ENCODE data around the gene MRPL33. TPM values are rescaled to one million over a fixed set of nuclear protein-coding genes. Genes with fewer than 3 reads are reported as not detected.

MRPL33 gene
- polyA plus RNA-seq, 1 of the 3 experiments (the other 2 are of a cell fraction): 132 TPM

DNA sequence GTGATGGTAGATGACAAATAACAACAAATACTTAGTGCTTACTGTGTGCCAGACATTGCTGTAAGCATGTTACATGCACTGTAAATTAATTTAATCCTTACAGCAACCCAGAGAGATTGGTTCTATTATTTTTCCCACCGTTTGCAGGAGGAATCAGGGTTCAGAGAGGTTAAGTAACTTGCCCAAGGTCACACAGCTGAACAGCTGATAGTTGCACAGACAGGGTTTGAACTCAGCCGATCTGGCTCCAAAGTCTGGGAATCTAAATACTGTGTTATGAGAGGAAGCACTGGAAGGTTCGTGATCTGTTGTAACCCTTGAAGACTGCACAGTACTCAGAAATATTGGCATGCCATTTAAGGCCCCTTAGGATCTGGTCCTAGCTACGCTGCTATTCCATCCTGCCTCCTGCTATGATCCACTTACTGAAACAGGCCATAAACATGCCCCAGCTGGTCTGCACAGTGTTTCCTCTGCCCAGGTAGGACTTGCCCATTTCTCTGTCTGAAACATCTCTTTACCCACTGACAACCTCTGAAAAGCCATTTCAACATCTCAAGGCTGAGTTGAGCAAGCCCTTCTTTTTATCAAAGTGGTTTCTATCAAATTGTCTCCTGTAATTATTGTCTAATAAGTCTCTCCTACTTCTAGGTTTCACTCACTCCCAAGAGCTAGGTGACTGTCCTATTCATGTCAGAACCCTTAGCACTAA is 40.4 kb upstream of the MRPL33 start:
- WGBS (ENCODE audit: low lambda C conversion rate): 79% methylated on average over 4 of the region's 4 CpGs
- H3K4me3 ChIP-seq (ENCODE audit: low read depth in 2 of 2, low read length in 1 of 2): no peak overlapping the region
- H4K20me1 ChIP-seq (ENCODE audit: insufficient read depth): no peaks in the 10 kb centered on the region
- H3K27ac ChIP-seq (ENCODE audit: low read depth in 2 of 2, low read length in 1 of 2): no peak overlapping the region
- no peak overlapping the region for H2AFZ ChIP-seq (ENCODE audit: low read depth)
- H3K4me1 ChIP-seq (ENCODE audit: control insufficient read depth in 1 of 2, insufficient read depth in 2 of 2, low read depth in 1 of 2, low read length in 1 of 2): no peaks in the 10 kb centered on the region
- H3K79me2 ChIP-seq (ENCODE audit: insufficient read depth): no peaks in the 10 kb centered on the region
- H3F3A ChIP-seq (replicated peaks; ENCODE audit: insufficient read depth): no peaks in the 10 kb centered on the region
- ChIA-PET CTCF (interaction anchor here (1.4 to 3.8 kb wide), 5 partner anchors 8 to 48 kb away, joined by 3 to 29 read pairs (median 9); no protein-coding TSS in a partner anchor), POLR2A (no interaction called here)
- H3K4me2 ChIP-seq: no peak overlapping the region
- H3K9ac ChIP-seq: no peak overlapping the region
- DNase-seq: no peak
- no peaks in the 10 kb centered on the region for H3K27me3 ChIP-seq (ENCODE audit: insufficient read depth)
- H3K9me3 ChIP-seq: no peaks in the 10 kb centered on the region
- H3K36me3 ChIP-seq (replicated peaks in 1 of 2; ENCODE audit: control insufficient read depth in 1 of 2, insufficient read depth in 2 of 2, low read length in 1 of 2): no peaks in the 10 kb centered on the region
- TF ChIP-seq MAX (IDR thresholded peaks at IDR 0.05; ENCODE audit: low read depth) (no peak), FOXM1 (IDR thresholded peaks at IDR 0.05; ENCODE audit: low read depth) (no peak), CHD2 (IDR thresholded peaks at IDR 0.05; ENCODE audit: low read length, partially characterized antibody) (no peak), MXI1 (IDR thresholded peaks at IDR 0.05; ENCODE audit: low read depth, low read length) (no peak), SIN3A (IDR thresholded peaks at IDR 0.05; ENCODE audit: borderline replicate concordance, low read depth, low read length) (no peak), IRF3 (IDR thresholded peaks at IDR 0.05; ENCODE audit: low read depth, low read length) (no peak), JUND (IDR thresholded peaks at IDR 0.05) (no peak), EZH2phosphoT487 (IDR thresholded peaks at IDR 0.05; ENCODE audit: borderline replicate concordance, low read depth) (no peak), RAD21 (IDR thresholded peaks at IDR 0.05; ENCODE audit: low read length) (no peak), TAF1 (IDR thresholded peaks at IDR 0.05; ENCODE audit: borderline replicate concordance, low read depth, low read length) (no peak), SMC3 (IDR thresholded peaks at IDR 0.05; ENCODE audit: low read depth, low read length) (no peak), ELF1 (IDR thresholded peaks at IDR 0.05) (no peak), TEAD4 (IDR thresholded peaks at IDR 0.05; ENCODE audit: borderline replicate concordance, insufficient read depth) (no peak), FOSL2 (IDR thresholded peaks at IDR 0.05; ENCODE audit: borderline replicate concordance, low read depth) (no peak), RXRA (IDR thresholded peaks at IDR 0.05; ENCODE audit: borderline replicate concordance, low read depth) (no peak), FOXJ3 (CRISPR knock-in tag; IDR thresholded peaks at IDR 0.05) (no peak)
- TF ChIP-seq, protein P1, sequence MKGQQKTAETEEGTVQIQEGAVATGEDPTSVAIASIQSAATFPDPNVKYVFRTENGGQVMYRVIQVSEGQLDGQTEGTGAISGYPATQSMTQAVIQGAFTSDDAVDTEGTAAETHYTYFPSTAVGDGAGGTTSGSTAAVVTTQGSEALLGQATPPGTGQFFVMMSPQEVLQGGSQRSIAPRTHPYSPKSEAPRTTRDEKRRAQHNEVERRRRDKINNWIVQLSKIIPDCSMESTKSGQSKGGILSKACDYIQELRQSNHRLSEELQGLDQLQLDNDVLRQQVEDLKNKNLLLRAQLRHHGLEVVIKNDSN (IDR thresholded peaks at IDR 0.05; ENCODE audit: borderline replicate concordance, low read depth): no peak
- TF ChIP-seq, protein P2, sequence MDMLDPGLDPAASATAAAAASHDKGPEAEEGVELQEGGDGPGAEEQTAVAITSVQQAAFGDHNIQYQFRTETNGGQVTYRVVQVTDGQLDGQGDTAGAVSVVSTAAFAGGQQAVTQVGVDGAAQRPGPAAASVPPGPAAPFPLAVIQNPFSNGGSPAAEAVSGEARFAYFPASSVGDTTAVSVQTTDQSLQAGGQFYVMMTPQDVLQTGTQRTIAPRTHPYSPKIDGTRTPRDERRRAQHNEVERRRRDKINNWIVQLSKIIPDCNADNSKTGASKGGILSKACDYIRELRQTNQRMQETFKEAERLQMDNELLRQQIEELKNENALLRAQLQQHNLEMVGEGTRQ (IDR thresholded peaks at IDR 0.05; ENCODE audit: borderline replicate concordance, low read depth, low read length): no peak
- TF ChIP-seq, protein P3, sequence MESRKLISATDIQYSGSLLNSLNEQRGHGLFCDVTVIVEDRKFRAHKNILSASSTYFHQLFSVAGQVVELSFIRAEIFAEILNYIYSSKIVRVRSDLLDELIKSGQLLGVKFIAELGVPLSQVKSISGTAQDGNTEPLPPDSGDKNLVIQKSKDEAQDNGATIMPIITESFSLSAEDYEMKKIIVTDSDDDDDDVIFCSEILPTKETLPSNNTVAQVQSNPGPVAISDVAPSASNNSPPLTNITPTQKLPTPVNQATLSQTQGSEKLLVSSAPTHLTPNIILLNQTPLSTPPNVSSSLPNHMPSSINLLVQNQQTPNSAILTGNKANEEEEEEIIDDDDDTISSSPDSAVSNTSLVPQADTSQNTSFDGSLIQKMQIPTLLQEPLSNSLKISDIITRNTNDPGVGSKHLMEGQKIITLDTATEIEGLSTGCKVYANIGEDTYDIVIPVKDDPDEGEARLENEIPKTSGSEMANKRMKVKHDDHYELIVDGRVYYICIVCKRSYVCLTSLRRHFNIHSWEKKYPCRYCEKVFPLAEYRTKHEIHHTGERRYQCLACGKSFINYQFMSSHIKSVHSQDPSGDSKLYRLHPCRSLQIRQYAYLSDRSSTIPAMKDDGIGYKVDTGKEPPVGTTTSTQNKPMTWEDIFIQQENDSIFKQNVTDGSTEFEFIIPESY (IDR thresholded peaks at IDR 0.05; ENCODE audit: borderline replicate concordance, low read depth): no peak
- no peaks in the 10 kb centered on the region for H3K9me2 ChIP-seq

Measured in SK-N-SH (cell line).